Keratinocyte (primary cell): ENCODE measurements around the gene PDK2. TPM values are rescaled to one million over a fixed set of nuclear protein-coding genes. Genes with fewer than 3 reads are reported as not detected.

Experiments used
- DNase-seq: peaks from one replicate; pipeline ENCODE4 v3.0.0-alpha.2; 2011; ENCODE audit warnings: low read depth, missing footprints, low spot score
- FAIRE-seq: peaks from 2 replicates; lab custom pipeline; 2011; peaks lifted over from hg19 to GRCh38; lab: Jason Lieb, UNC
- H2AFZ ChIP-seq: 2 replicates; pipeline ENCODE4 v1.6.0; 2012; ENCODE audit warnings: low read length, control low read depth, inconsistent platforms; ENCODE audit not compliant: control insufficient read depth
- H3K27ac ChIP-seq: 2 replicates; pipeline ENCODE4 v1.5.1; 2011; ENCODE audit warnings: low read length; ENCODE audit not compliant: control insufficient read depth, insufficient read depth
- H3K27me3 ChIP-seq: 3 replicates; pipeline ENCODE4 v1.6.0; 2011; ENCODE audit warnings: low read length; ENCODE audit not compliant: control insufficient read depth, insufficient read depth; ENCODE audit errors: extremely low read depth
- H3K36me3 ChIP-seq, 2 experiments: 2 replicates in 1 of 2; 3 replicates in 1 of 2; pipeline ENCODE4 v1.5.1; 2011; ENCODE audit warnings: low read length in 2 of 2, mild to moderate bottlenecking in 1 of 2; ENCODE audit not compliant: control insufficient read depth in 2 of 2, insufficient read depth in 2 of 2; ENCODE audit errors: extremely low read depth in 1 of 2
- H3K4me1 ChIP-seq: 3 replicates; pipeline ENCODE4 v1.5.1; 2011; ENCODE audit warnings: low read length; ENCODE audit not compliant: control insufficient read depth, insufficient read depth; ENCODE audit errors: extremely low read depth
- H3K4me2 ChIP-seq: 3 replicates; pipeline ENCODE4 v1.6.0; 2011; ENCODE audit warnings: low read depth, low read length; ENCODE audit not compliant: control insufficient read depth, insufficient read depth; ENCODE audit errors: extremely low read depth
- H3K4me3 ChIP-seq, 3 experiments: fragments of 200-600 bp in 1 of 3; sonication (generic) in 1 of 3; 2 replicates in 2 of 3; 3 replicates in 1 of 3; pipeline ENCODE4 v1.5.1; 2011 to 2016; ENCODE audit warnings: low read length in 3 of 3, mild to moderate bottlenecking in 3 of 3, control low read depth in 2 of 3, inconsistent platforms in 1 of 3, low read depth in 1 of 3, mixed read lengths in 1 of 3, mixed run types in 1 of 3, moderate library complexity in 1 of 3; ENCODE audit not compliant: control insufficient read depth in 2 of 3, insufficient read depth in 2 of 3; ENCODE audit errors: extremely low read depth in 1 of 3
- H3K79me2 ChIP-seq: 2 replicates; pipeline ENCODE4 v1.6.0; 2012; ENCODE audit warnings: low read length; ENCODE audit not compliant: control insufficient read depth, insufficient read depth
- H3K9ac ChIP-seq: 3 replicates; pipeline ENCODE4 v1.6.0; 2011; ENCODE audit warnings: low read length; ENCODE audit not compliant: control insufficient read depth, insufficient read depth; ENCODE audit errors: extremely low read depth
- H3K9me1 ChIP-seq: 3 replicates; pipeline ENCODE4 v1.6.0; 2011; ENCODE audit warnings: low read length; ENCODE audit not compliant: control insufficient read depth, insufficient read depth; ENCODE audit errors: extremely low read depth
- H3K9me3 ChIP-seq: 2 replicates; pipeline ENCODE4 v1.5.1; 2012; ENCODE audit warnings: low read depth, low read length; ENCODE audit not compliant: control insufficient read depth
- H4K20me1 ChIP-seq: 3 replicates; pipeline ENCODE4 v1.6.0; 2011; ENCODE audit warnings: low read length; ENCODE audit not compliant: control insufficient read depth, insufficient read depth; ENCODE audit errors: extremely low read depth
- EZH2 ChIP-seq: IDR thresholded peaks from one replicate; pipeline ENCODE4 v1.6.1; 2012; ENCODE audit warnings: inconsistent platforms, mild to moderate bottlenecking, low read length, moderate library complexity
- dilution Hi-C: fragments of 300-500 bp; cut with MboI; formaldehyde crosslinking; loops from one replicate; pipeline ENCODE4 v1.7.0; 2020; ENCODE audit warnings: low sequenced_read_pairs; ENCODE audit not compliant: extremely low pct_ligation_motif_present
- polyA plus RNA-seq, 5 experiments: library from polyadenylated mRNA; depleted of rRNA in 3 of 5; stranded (reverse) in 3 of 5; stranded (forward) in 1 of 5; unstranded in 1 of 5; fragments of >200 nt; gene quantifications; 1 replicate in 1 of 5; 2 replicates in 3 of 5; 3 replicates in 1 of 5; pipeline versions ENCODE4 v1.2.1 to v1.2.3, GENCODE V29; 2011 to 2012; ENCODE audit warnings: missing spikeins in 2 of 5, low read depth in 1 of 5, low replicate concordance in 1 of 5
- TF ChIP-seq, protein P1 (sequence below), 3 experiments: IDR thresholded peaks in 1 of 3; conservative IDR thresholded peaks in 1 of 3; optimal IDR thresholded peaks in 1 of 3; 2 replicates in 2 of 3; 3 replicates in 1 of 3; pipeline versions ENCODE3 to v1.5.1; 2011; ENCODE audit warnings: low read length in 3 of 3, mild to moderate bottlenecking in 3 of 3, moderate library complexity in 2 of 3, control low read depth in 1 of 3, inconsistent platforms in 1 of 3; ENCODE audit not compliant: insufficient read depth in 2 of 3; ENCODE audit errors: extremely low read depth in 1 of 3

The PDK2 gene
- polyA plus RNA-seq, 1 donor (not counting 4 experiments of a cell fraction or from before 2014, with no cell fraction given): 7.5 TPM

DNA sequence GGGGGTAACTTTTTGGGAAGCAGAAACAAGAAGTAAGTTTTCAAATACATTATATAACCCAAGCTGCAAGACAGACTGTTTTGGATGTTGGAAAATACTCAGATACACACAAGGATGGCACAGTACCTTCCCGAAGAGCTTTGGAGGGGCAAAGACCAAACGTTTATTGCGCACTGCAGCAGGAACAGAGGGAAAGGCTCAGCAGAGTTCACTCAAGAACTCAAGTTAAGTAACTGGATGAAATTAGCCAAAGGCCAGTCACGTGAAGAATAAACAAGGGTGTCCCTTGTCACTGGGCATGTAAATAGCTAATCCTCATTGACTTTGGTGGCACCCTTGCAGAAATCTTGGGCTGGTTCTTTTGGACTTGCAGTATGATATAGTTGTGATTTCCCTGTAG is 2.8 kb downstream of the PDK2 start:
- Histone ChIP-seq H3K79me2 (no peaks in the 10 kb centered on the region), H3K9ac (no peak overlapping the region), H4K20me1 (peaks cover 10% of the 10 kb centered on the region), H3K4me1 (peaks cover 39% of the 10 kb centered on the region), H2AFZ (no peak overlapping the region), H3K36me3 (no peaks in the 10 kb centered on the region), H3K27me3 (no peaks in the 10 kb centered on the region), H3K9me3 (no peaks in the 10 kb centered on the region), H3K4me2 (no peak overlapping the region), H3K9me1 (peaks cover 3% of the 10 kb centered on the region), H3K27ac (no peak overlapping the region), H3K4me3 (no peak overlapping the region)
- no peak for FAIRE-seq
- dilution Hi-C loops: no loop called here
- TF ChIP-seq, protein P1, sequence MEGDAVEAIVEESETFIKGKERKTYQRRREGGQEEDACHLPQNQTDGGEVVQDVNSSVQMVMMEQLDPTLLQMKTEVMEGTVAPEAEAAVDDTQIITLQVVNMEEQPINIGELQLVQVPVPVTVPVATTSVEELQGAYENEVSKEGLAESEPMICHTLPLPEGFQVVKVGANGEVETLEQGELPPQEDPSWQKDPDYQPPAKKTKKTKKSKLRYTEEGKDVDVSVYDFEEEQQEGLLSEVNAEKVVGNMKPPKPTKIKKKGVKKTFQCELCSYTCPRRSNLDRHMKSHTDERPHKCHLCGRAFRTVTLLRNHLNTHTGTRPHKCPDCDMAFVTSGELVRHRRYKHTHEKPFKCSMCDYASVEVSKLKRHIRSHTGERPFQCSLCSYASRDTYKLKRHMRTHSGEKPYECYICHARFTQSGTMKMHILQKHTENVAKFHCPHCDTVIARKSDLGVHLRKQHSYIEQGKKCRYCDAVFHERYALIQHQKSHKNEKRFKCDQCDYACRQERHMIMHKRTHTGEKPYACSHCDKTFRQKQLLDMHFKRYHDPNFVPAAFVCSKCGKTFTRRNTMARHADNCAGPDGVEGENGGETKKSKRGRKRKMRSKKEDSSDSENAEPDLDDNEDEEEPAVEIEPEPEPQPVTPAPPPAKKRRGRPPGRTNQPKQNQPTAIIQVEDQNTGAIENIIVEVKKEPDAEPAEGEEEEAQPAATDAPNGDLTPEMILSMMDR (optimal IDR thresholded peaks at IDR 0.05 in 1 of 3, IDR thresholded peaks at IDR 0.05 in 1 of 3, conservative IDR thresholded peaks at IDR 0.05 in 1 of 3; ENCODE audit: extremely low read depth in 1 of 3, insufficient read depth in 2 of 3, low read length in 3 of 3): no peak
- no peak for TF ChIP-seq EZH2
- DNase-seq: no peak

DNA sequence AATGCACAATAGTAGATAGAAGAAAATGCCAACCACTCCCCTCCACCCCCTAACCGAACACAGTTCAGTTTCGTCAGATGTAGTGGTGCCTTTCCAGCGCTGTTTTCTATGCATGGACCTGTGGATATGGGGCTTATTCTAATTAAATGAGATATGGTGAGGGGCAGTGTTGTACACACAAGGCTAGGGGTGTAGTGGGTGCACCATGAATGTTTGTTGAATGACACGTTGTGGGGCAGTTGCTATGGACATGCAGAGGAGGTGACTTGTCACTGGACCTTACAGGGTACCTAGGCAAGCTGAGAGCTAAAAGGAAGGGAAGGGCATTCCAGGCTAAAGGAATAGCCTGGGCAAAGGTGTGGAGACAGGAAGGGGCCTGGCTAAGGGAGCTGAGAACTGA is 3.4 kb downstream of the PDK2 start:
- Histone ChIP-seq H3K9me1 (no peaks in the 10 kb centered on the region), H3K4me3 (no peak overlapping the region), H3K79me2 (no peaks in the 10 kb centered on the region), H3K27ac (no peak overlapping the region), H4K20me1 (peaks cover 4% of the 10 kb centered on the region), H3K36me3 (no peaks in the 10 kb centered on the region), H3K4me2 (no peak overlapping the region), H3K4me1 (peaks cover 36% of the 10 kb centered on the region), H3K9me3 (no peaks in the 10 kb centered on the region), H3K9ac (no peak overlapping the region), H3K27me3 (no peaks in the 10 kb centered on the region), H2AFZ (no peak overlapping the region)
- no peak for TF ChIP-seq EZH2
- TF ChIP-seq, protein P1 (optimal IDR thresholded peaks at IDR 0.05 in 1 of 3, IDR thresholded peaks at IDR 0.05 in 1 of 3, conservative IDR thresholded peaks at IDR 0.05 in 1 of 3; ENCODE audit: extremely low read depth in 1 of 3, insufficient read depth in 2 of 3, low read length in 3 of 3): no peak
- no peak for FAIRE-seq
- dilution Hi-C loops: no loop called here
- DNase-seq: no peak
